ENCODE data around the gene WSCD2. TPM values are rescaled to one million over a fixed set of nuclear protein-coding genes. Genes with fewer than 3 reads are reported as not detected.

Gene WSCD2
- polyA plus RNA-seq, 1 of the 3 experiments (the other 2 are of a cell fraction) = 0.03 TPM

DNA sequence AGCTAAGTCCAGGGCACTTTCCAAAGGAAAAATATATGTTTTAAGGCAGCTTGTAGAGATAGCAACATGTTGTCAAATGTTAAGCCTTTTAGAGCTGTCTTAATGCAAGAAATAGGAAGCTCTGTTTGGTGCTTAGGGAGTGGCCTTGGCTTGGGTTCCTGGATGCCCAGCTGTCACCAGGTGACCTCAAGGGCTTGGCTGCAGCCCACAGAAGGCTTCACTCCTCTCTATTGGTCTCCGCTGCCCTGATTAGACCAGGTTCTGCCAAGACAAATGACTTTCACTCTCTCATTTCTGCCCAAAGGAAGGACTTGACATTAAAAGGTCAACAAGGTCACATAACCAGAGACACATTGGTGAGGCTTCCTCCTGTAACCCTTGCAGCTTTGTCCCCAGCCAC lies 76.8 kb downstream of the WSCD2 start (continued):
- TF ChIP-seq FOXM1 (IDR thresholded peaks at IDR 0.05; ENCODE audit: low read depth) = no peak
- TF ChIP-seq RAD21 (IDR thresholded peaks at IDR 0.05; ENCODE audit: low read length) = no peak

DNA sequence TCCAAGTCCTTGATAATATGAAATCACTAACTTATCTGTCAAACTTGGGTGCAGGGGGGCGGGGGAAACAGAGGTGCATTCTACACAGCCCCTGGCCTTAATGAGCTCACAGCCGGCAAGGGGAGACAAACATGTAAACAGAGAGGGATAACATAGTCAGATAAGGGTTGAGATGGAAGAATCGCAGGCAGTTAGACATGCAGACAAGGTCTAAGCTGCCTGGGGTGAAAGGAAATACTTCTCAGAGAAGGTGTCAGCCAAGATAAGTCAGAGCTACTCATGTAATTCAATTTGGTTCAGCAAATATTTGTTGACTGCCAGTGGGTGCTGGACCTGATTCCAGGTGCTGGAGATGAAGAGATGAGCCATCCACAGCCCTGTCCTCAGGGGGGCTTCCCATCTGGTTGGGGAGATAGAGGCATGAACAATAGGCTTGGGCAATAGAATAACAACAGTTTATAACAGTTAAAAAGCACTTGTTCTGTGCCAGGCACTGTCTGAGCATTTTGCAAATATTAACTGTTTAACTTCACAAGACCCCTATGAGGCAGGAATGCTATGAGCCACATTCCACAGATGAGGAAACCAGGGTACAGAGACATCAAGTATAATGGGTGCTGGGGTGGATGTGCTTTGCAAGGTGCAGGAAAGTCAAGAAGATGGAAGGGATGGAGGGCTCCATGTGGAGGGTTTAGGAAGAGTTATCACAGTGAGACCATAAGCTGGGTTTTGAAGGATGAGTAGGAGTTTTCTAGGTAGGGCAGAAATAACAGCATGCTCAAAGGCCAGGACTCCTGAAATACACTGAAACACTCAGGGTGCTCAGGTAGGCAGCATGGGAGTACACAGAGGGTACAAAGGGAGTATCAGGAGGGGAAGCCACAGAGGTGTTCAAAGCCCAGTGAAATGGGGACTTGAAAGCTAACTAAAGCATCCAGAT lies 79.0 kb downstream of the WSCD2 start:
- Histone ChIP-seq H3K9me3 (no peaks in the 10 kb centered on the region), H3F3A (replicated peaks; ENCODE audit: insufficient read depth) (no peaks in the 10 kb centered on the region), H3K9me2 (no peaks in the 10 kb centered on the region), H2AFZ (ENCODE audit: low read depth) (no peak overlapping the region), H4K20me1 (ENCODE audit: insufficient read depth) (no peaks in the 10 kb centered on the region), H3K4me1 (ENCODE audit: control insufficient read depth in 1 of 2, insufficient read depth in 2 of 2, low read depth in 1 of 2, low read length in 1 of 2) (peaks cover 0 to 23% of the 10 kb centered on the region in 2 experiments; a peak in 1 of 4 replicates), H3K4me3 (ENCODE audit: low read depth in 2 of 2, low read length in 1 of 2) (no peak overlapping the region), H3K79me2 (ENCODE audit: insufficient read depth) (no peaks in the 10 kb centered on the region), H3K36me3 (replicated peaks in 1 of 2; ENCODE audit: control insufficient read depth in 1 of 2, insufficient read depth in 2 of 2, low read length in 1 of 2) (no peaks in the 10 kb centered on the region), H3K9ac (no peak overlapping the region), H3K27me3 (ENCODE audit: insufficient read depth) (no peaks in the 10 kb centered on the region), H3K27ac (ENCODE audit: low read depth in 2 of 2, low read length in 1 of 2) (no peak overlapping the region), H3K4me2 (no peak overlapping the region)
- POLR2A ChIA-PET = interaction anchor here (1.1 kb wide), 1 partner anchor 9 kb away, joined by 4 read pairs; no protein-coding TSS in a partner anchor
- CTCF ChIA-PET = interaction anchor here (1.4 to 3.7 kb wide), 2 partner anchors 12 to 14 kb away, joined by 3 to 10 read pairs; no protein-coding TSS in a partner anchor
- 5% methylated on average over 3 of the region's 3 CpGs for WGBS (ENCODE audit: low lambda C conversion rate)
- DNase-seq = peak; percentile 31
- TF ChIP-seq, protein P1, sequence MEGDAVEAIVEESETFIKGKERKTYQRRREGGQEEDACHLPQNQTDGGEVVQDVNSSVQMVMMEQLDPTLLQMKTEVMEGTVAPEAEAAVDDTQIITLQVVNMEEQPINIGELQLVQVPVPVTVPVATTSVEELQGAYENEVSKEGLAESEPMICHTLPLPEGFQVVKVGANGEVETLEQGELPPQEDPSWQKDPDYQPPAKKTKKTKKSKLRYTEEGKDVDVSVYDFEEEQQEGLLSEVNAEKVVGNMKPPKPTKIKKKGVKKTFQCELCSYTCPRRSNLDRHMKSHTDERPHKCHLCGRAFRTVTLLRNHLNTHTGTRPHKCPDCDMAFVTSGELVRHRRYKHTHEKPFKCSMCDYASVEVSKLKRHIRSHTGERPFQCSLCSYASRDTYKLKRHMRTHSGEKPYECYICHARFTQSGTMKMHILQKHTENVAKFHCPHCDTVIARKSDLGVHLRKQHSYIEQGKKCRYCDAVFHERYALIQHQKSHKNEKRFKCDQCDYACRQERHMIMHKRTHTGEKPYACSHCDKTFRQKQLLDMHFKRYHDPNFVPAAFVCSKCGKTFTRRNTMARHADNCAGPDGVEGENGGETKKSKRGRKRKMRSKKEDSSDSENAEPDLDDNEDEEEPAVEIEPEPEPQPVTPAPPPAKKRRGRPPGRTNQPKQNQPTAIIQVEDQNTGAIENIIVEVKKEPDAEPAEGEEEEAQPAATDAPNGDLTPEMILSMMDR (IDR thresholded peaks at IDR 0.05) = no peak
- TF ChIP-seq TCF12 (IDR thresholded peaks at IDR 0.05) (no peak), TAF1 (IDR thresholded peaks at IDR 0.05; ENCODE audit: borderline replicate concordance, low read depth, low read length) (no peak), NFIC (IDR thresholded peaks at IDR 0.05; ENCODE audit: borderline replicate concordance) (no peak), ELF1 (IDR thresholded peaks at IDR 0.05) (no peak), GABPA (IDR thresholded peaks at IDR 0.05; ENCODE audit: low read depth) (no peak), POLR2AphosphoS5 (IDR thresholded peaks at IDR 0.05; ENCODE audit: low read depth, low read length) (no peak)
- TF ChIP-seq, protein P2, sequence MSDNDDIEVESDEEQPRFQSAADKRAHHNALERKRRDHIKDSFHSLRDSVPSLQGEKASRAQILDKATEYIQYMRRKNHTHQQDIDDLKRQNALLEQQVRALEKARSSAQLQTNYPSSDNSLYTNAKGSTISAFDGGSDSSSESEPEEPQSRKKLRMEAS (IDR thresholded peaks at IDR 0.05; ENCODE audit: low read depth) = no peak

DNA sequence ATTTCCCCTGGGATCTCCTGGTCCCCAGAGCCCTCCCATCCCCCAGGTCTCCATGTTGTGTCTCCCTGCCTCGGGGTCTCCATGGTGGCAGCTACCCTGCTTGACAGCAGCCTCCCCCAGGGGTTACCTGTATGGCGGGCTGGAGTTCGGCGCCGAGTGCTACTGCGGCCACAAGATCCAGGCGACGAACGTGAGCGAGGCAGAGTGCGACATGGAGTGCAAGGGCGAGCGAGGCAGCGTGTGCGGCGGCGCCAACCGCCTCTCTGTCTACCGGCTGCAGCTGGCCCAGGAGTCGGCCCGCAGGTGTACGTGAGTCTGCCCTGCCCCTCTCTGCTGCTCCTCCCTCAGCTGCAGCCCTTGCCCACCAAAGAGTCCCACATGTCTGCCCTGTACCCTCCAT lies 80.9 kb downstream of the WSCD2 start:
- no peak for TF ChIP-seq POLR2AphosphoS5 (IDR thresholded peaks at IDR 0.05; ENCODE audit: low read depth, low read length)
- no peak for TF ChIP-seq MXI1 (IDR thresholded peaks at IDR 0.05; ENCODE audit: low read depth, low read length)
- TF ChIP-seq GABPA (IDR thresholded peaks at IDR 0.05; ENCODE audit: low read depth) = no peak
- no peak for TF ChIP-seq MEF2A (IDR thresholded peaks at IDR 0.05; ENCODE audit: borderline replicate concordance, low read depth)
- TF ChIP-seq RCOR1 (IDR thresholded peaks at IDR 0.05; ENCODE audit: low read length) = no peak
- TF ChIP-seq ELF1 (IDR thresholded peaks at IDR 0.05) = no peak
- no peak for TF ChIP-seq SMC3 (IDR thresholded peaks at IDR 0.05; ENCODE audit: low read depth, low read length)
- no peak for TF ChIP-seq FOXM1 (IDR thresholded peaks at IDR 0.05; ENCODE audit: low read depth)
- TF ChIP-seq FOXJ3 (CRISPR knock-in tag; IDR thresholded peaks at IDR 0.05) = no peak
- TF ChIP-seq SIN3A (IDR thresholded peaks at IDR 0.05; ENCODE audit: borderline replicate concordance, low read depth, low read length) = no peak
- no peak for TF ChIP-seq TAF1 (IDR thresholded peaks at IDR 0.05; ENCODE audit: borderline replicate concordance, low read depth, low read length)
- no peak for TF ChIP-seq NFIC (IDR thresholded peaks at IDR 0.05; ENCODE audit: borderline replicate concordance)
- H2AFZ ChIP-seq (ENCODE audit: low read depth) = no peak overlapping the region
- no peak overlapping the region for H3K9ac ChIP-seq
- H3K4me1 ChIP-seq (ENCODE audit: control insufficient read depth in 1 of 2, insufficient read depth in 2 of 2, low read depth in 1 of 2, low read length in 1 of 2) = peaks cover 0 to 27% of the 10 kb centered on the region in 2 experiments; a peak in 1 of 4 replicates
- no peaks in the 10 kb centered on the region for H3K9me3 ChIP-seq
- no peak for DNase-seq
- H3K4me3 ChIP-seq (ENCODE audit: low read depth in 2 of 2, low read length in 1 of 2) = no peak overlapping the region
- 44% methylated on average over 14 of the region's 22 CpGs for WGBS (ENCODE audit: low lambda C conversion rate)
- POLR2A ChIA-PET = no interaction called here
- H3K36me3 ChIP-seq (replicated peaks in 1 of 2; ENCODE audit: control insufficient read depth in 1 of 2, insufficient read depth in 2 of 2, low read length in 1 of 2) = no peaks in the 10 kb centered on the region
- H3F3A ChIP-seq (replicated peaks; ENCODE audit: insufficient read depth) = no peaks in the 10 kb centered on the region
- no peak overlapping the region for H3K27ac ChIP-seq (ENCODE audit: low read depth in 2 of 2, low read length in 1 of 2)
- CTCF ChIA-PET = interaction anchor here (0.7 to 1.4 kb wide), 3 partner anchors 11 to 35 kb away, joined by 3 to 5 read pairs (median 3); no protein-coding TSS in a partner anchor
- no peak overlapping the region for H3K4me2 ChIP-seq
- H3K27me3 ChIP-seq (ENCODE audit: insufficient read depth) = no peaks in the 10 kb centered on the region
- no peaks in the 10 kb centered on the region for H3K79me2 ChIP-seq (ENCODE audit: insufficient read depth)
- H4K20me1 ChIP-seq (ENCODE audit: insufficient read depth) = no peaks in the 10 kb centered on the region
- no peaks in the 10 kb centered on the region for H3K9me2 ChIP-seq

All from SK-N-SH (cell line).